ENCODE results near the gene DNM2.
A peak's percentile ranks its signal among the peaks of the same experiment; 100 is the strongest.
"Not testable (repeated sequence)": the region's sequence is repeated elsewhere in the genome, so short reads cannot be mapped to it uniquely, and the experiment has no call there.

DNM2 gene

DNA sequence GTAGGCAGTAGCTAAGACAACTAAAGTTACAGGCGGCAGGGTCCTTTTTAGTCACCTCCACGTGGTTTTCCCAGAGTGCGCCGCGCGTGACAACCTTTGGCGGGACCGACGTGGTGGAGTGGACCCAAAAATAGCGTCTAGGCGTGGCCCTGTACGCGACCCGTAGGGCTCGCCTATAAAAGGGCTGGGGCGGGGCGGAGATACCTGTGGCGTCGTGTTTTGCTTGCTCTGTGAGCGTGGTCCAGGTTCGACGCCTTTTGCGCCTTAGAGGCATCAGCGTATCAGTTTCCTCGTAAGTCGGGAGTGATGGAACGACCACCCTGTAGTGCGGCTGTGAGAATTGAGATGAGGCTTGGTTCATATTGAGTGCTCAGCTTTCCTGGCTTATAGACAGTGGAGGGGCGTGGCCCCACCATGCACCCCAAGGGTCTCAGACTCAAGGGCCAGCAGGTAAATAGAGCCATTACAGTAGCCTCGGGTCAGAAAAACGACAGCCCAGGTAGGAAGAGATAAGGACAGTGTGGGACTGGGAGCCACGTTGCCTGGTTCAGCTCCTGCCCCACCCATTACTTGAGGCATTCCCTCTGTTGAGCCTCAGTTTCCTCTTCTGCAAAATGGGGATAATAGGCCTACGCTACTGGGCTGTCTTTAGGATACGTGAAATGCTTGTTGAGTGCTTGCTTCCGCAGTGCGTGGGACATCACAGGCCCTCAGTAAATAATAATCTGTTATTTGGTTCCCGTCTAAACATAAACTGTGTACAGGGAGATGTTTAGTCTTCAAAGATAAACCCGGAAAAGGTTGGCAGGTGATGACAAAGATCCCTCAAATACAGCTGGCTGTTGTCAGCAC, 118.8 kb downstream of the DNM2 start:
- DNase-seq (ENCODE audit: low read depth), result peak; percentile 59

DNA sequence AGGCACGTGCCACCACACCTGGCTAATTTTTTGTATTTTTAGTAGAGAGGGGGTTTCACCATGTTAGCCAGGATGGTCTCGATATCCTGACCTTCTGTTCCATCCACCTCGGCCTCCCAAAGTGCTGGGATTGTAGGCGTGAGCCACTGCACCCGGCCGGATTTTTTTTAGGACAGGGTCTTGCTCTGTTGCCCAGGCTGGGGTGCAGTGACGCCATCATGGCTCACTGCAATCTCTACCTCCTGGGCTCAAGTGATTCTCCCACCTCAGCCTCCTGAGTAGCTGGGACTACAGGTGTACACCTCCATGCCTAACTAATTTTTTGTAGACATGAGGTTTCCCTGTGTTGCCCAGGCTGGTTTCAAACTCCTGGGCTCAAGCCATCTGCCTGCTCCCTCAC, 119.8 kb downstream of the DNM2 start:
- not testable (repeated sequence) for DNase-seq (ENCODE audit: low read depth)

DNA sequence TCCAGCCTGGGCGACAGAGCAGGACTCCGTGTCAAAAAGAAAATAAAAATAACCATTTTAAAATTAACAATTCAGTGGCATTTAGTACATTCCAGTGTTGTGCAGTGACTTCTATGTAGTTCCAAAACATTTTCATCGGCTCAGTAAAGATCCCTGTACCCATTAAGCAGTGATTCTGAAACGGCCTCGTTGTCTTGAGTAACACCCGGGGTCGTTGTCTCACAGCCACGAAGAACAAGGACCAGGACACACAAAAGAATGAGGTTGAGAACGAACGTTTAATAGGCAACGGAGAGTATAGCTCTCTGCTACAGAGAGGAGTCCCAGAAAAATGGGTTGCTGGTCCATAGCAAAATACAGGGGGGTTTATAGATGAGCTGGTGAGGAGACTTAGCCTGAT, 120.5 kb downstream of the DNM2 start:
- no peak for DNase-seq (ENCODE audit: low read depth)

GRCh38 chr19:10839114-10840050, 121.5 kb downstream of the DNM2 start:
- DNase-seq (ENCODE audit: low read depth), result no peak

DNA sequence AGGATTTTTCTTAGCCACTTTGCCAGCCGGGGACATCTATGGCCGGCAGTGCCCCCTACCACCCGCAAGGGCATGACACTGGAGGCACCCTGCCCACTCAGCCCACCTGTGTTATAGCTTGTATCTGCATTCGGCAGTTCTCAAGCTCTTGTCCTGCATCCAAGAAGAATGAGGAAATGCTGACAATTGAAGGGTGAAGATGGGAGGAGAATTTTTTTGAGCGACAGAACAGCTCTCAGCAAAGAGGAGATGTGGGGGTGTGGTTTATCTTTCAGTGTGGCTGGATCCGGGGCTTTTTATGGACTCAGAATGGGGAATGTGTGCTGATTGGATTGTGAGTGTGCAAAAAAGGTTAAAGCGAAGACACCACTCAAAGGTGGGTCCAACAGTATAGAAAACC, 124.9 kb downstream of the DNM2 start:
- DNase-seq (ENCODE audit: low read depth), result no peak

DNA sequence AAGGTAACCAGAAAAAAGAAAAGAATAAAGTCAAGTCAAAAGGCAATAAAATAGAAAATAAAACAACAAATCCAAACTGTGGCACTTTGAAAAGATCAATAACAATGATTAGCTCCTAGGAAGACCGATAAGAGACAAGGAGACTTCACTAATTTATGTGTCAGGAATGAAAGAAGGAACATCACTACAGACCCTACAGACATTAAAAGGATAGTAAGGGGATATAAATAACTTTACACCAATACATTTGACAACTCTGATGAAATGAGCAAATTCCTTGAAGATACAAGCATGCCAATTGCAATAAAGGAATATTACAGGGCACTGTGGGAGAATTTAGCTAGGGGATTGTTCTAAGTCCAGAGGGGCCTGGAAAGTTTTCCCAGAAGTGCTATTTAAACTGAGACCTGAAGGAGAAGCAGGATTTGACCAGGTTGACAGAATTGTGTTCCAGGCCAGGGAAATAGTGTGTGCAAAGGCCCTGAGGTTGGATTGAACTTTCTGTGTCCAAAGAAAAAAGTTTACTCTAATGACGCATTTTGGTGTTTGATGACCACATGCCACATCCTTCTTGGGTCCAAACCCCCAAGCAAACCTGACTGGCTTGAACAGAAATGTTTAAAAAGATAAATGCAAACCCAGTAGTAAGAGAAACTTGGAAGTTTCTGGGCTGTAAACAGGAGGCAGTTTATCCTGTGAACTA, 128.8 kb downstream of the DNM2 start:
- DNase-seq (ENCODE audit: low read depth), result no peak

DNA sequence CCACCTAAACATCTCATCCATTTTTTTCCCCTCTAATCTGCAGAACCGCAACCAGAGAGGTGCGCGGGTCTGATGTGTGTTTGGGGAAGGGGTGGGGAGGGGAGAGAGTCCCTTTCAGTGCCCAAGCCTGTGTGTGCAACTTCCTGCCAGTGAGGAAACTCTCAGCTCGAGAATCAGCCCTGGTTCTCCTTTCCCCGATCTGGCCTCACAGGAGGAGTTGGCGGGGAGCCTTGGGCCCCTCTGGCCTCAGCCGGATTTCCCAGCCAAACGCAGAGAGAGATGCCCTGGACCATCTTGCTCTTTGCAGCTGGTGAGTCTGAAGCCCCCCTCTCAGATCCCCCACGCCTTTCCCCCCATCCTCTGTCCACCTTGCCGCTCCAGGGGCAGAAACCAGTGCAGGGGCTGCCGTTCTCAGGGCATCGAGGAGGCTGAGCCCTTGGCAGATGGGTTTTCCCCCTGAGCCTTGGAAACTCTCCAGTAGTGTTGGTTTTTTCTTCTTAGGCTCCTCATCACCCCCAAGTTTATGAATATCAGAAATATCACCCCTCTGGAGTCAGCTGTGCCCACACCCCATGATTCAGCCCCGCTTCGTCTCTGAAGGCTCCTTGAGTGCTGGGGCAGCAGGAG, 130.5 kb downstream of the DNM2 start, which contains the start of gene C19orf38:
TSS of gene C19orf38 (plus strand) at position 186 of the 627 bp plus-strand sequence. CDS start at position 280, 94 bp downstream.
- no peak for DNase-seq (ENCODE audit: low read depth)

GRCh38 chr19:10850631-10851030, 132.8 kb downstream of the DNM2 start:
- no peak for DNase-seq (ENCODE audit: low read depth)

DNA sequence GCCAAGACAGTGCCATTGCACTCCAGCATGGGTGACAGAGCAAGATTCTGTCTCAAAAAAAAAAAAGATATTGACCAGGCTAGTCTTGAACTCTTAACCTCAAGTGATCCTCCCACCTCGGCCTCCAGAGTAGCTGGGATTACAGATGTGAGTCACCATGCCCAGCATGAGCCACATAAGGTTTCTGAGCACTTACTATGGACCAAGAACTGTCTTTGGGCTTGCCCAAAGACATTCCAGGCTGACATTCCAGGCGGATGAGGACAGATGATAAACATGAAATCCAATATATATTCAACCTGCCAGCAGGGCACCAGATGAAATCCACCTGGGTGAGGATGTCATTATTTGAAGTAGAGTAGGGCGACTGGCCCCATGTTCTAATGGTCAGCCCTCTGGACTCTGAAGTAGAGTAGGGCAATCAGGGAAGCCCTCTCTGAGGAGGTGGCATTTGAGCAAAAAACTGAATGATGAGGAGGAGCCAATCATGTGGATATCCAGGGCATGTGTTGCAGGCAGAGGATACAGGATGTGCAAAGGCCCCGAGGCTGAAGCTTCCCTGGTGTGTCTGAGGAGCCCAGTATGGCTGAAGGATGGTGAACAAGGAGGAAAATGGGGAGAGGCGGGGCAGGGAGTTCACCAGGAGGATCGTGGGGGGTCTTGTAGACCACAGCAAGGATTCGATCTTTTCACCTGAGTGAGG, 134.4 kb downstream of the DNM2 start:
- no peak for DNase-seq (ENCODE audit: low read depth)

DNA sequence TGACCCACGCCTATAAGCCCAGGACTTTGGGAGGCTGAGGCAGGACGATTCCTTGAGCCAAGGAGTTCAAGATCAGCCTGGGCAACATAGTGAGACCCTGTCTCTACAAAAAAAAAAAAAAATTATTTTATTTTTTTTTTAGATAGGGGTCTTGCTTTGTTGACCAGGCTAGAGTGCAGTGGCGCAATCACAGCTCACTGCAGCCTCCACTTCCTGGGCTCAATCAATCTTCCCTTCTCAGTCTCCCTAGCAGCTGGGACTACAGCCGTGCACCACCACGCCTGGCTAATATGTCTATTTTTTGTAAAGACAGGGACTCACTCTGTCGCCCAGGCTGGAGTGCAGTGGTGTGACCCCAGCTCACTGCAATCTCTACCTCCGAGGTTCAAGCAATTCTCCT, 135.1 kb downstream of the DNM2 start:
- no peak for DNase-seq (ENCODE audit: low read depth)

DNA sequence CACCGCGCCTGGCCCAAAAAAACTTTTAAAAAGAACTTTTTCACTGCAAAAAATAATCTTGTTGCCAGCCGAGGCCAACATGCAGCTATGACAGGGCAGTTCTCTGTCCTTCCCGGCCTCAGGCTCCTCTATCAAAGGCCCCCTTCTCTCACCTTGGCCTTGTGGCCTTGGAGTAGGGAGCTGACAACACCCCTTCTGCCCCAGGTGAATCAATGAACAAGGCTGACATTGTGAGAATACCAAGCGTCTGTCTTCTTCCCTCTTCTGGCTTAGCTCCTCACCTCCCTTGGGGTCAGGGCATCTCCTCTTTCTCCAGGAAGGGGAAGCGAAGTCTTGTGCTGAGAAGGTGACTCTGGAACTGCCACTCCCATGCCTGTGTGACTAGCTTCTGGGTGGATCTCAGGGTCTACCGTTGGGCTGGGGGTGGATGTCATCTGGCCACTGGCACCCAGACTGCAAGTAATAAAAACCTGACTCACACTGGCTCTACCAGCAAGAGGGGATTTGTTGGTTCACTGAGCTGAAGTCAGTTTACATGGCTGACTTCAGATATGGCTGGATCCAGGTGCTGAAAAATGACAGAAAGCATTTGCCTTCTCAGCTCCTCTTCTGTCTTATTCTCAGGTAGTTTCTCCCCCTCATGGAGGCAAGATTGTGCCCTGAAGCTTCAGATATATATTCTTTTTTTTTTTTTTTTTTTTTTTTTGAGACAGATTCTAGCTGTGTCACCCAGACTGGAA, 136.6 kb downstream of the DNM2 start:
- no peak for DNase-seq (ENCODE audit: low read depth)

DNA sequence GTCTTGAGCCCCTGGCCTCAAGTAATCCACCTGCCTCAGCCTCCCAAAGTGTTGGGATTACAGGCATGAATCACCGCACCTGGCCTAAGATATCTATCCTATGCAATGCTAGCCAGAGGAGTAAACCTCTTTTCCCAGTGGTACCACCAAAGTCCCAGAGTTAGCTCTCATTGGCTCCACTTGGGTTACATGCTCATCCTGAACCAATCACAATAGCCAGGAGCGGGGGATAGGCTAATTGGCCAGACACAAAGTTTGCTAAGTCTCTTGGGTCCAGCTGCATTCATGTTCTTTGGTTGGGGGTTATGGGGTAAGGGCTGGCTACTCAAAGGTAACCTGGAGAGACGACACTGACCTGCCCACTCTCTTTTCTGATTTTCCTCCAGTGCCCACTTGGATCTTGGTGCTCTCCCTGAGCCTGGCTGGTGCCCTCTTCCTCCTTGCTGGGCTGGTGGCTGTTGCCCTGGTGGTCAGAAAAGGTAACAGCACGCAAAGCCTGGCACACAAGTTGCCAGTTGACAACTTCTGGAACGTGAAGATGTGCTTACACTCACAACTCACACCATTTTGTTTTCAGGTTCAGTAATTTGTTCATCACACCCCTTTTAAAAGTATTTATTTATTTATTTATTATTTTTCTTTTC, 138.1 kb downstream of the DNM2 start:
- DNase-seq (ENCODE audit: low read depth), result no peak

DNA sequence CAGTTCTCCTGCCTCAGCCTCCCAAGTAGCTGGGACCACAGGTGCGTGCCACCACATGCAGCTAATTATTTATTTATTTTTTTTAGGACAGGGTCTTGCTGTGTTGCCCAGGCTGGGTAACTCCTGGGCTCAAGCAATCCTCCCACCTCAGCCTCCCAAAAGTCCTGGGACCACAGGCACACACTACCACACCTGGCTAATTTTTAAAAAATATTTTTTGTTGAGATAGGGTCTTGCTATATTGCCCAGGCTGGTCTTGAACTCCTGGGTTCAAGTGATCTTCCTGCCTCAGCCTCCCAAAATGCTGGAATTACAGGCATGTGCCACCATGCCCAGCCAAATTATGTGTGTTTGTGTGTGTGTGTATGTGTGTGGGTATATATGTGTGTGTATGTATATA, 139.0 kb downstream of the DNM2 start:
- not testable (repeated sequence) for DNase-seq (ENCODE audit: low read depth)

GRCh38 chr19:10858204-10858828, 140.4 kb downstream of the DNM2 start:
- no peak for DNase-seq (ENCODE audit: low read depth)

- DNase-seq (ENCODE audit: low read depth), result no peak
These were observed 143.3 kb downstream of the DNM2 start for GRCh38 chr19:10861103-10861651.

- DNase-seq (ENCODE audit: low read depth), result no peak
These were observed 144.8 kb downstream of the DNM2 start for GRCh38 chr19:10862561-10863106.

GRCh38 chr19:10863107-10863717, 145.3 kb downstream of the DNM2 start:
- no peak for DNase-seq (ENCODE audit: low read depth)

- peak; percentile 68 for DNase-seq (ENCODE audit: low read depth)
These were observed 146.6 kb downstream of the DNM2 start for GRCh38 chr19:10864538-10864899.

Measured in stimulated activated CD8-positive, alpha-beta memory T cell treated with anti-CD3 and anti-CD28 coated beads, Interleukin-12 subunit alpha, Interleukin-12 subunit beta, amount 100 ng/mL, for 1 hour (primary cell).